ENCODE measurements around the gene WNT6.

DNA sequence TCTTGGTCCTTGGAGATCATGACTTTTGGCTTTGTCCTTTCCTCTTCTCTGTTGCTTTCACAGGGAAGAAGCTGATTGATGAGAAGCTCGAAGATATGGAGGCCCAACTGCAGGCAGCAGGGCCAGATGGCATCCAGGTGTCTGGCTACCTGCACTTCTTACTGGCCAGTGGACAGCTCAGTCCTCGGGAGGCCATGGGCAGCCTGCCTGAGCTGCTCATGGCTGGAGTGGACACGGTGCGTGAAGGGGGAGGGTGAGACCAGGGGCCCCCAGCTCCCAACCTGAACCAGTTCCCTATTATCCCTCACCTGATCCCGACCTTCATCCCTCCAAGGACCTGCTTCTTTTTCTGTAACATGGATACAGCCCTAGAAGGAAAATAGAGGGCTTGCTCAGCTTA, 46.7 kb upstream of the WNT6 start:
- TF ChIP-seq CTCF (IDR thresholded peaks at IDR 0.05; ENCODE audit: low read depth, low read length, poor library complexity, severe bottlenecking) (no peak), EZH2phosphoT487 (IDR thresholded peaks at IDR 0.05; ENCODE audit: borderline replicate concordance, low read length) (no peak)

All from DOHH2 (cell line).